Fibroblast of gingiva (primary cell): ENCODE results near the gene TMEM175.

Source experiments
- DNase-seq: peaks from one replicate; pipeline ENCODE4 v3.0.0-alpha.2; 2011; ENCODE audit warnings: low read depth

Gene TMEM175

GRCh38 chr4:899556-899906 lies 32.7 kb upstream of the TMEM175 start:
- DNase-seq, result no peak

DNA sequence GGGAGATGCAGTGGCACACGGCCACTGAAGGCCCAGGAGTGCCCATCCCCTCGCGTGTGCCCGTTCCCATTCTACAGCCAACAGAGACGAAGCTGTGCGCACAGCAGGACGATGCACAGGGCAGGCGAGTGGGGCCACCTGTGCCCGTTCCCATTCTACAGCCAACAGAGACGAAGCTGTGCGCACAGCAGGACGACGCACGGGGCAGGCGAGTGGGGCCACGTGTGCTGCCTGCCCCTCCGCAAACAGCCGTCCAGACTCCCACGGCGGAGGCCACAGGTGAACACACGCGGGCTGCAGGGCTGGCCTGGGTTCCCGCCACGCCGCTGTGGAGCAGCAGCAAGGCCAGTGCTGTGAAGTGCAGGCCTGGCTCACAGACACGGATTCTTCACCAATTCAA lies 32.2 kb upstream of the TMEM175 start:
- DNase-seq, result no peak

- no peak for DNase-seq
Measured at GRCh38 chr4:900721-901120, 31.5 kb upstream of the TMEM175 start.

DNA sequence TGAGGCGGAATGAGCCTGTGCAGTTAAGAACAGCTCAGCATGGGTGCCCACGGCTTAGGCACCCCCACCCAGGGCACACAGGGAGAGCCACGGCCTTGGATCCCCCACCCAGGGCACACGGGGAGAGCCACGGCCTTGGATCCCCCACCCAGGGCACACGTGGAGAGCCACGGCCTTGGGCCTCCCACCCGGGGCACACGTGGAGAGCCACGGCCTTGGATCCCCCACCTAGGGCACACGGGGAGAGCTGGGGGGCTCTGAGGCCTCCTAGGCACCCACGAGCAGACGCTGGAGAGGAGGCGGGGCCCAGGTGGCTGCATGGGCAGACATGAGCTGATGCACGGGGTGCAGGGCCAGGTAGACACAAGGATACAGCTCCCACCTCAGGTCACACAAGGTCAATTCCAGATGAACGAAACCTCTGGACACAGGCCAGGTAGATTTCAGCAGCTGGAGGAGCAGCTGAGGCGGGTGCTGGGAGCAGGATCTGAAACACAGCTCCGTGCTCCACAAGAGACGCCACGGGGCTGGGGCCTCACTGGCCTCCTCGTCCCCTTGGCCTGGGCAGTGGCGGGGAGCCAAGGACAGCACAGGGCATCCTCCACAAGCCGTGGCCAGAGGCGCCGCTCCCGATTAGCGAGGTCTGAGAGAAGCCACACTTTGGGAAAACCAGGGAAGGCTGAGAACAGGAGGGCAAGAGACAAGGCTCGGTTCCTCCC lies 30.9 kb upstream of the TMEM175 start:
- no peak for DNase-seq

GRCh38 chr4:903066-904046 lies 28.9 kb upstream of the TMEM175 start:
- no peak for DNase-seq

- no peak for DNase-seq
Measured at GRCh38 chr4:905485-906338, 26.5 kb upstream of the TMEM175 start.

- DNase-seq, result no peak
Measured at GRCh38 chr4:906339-907102, 25.7 kb upstream of the TMEM175 start.

DNA sequence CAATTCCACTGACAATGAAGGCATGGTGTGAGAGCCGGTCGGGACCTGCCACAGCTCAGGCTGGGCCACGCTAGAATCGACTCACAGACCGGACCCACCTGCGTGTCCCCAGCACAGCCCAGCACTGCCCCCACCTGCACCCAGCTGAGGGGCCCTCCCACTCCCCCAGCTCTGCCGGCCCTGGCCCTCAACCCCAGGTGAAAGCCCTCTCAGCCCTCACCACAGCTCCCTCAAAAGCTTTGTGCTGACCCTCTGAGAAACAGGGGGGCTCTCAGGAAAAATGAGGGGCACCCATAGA lies 25.2 kb upstream of the TMEM175 start:
- no peak for DNase-seq

- DNase-seq, result no peak
Measured at GRCh38 chr4:907691-908425, 24.4 kb upstream of the TMEM175 start.

GRCh38 chr4:909131-909571 lies 23.1 kb upstream of the TMEM175 start:
- no peak for DNase-seq

- no peak for DNase-seq
Measured at GRCh38 chr4:909821-910220, 22.4 kb upstream of the TMEM175 start.

DNA sequence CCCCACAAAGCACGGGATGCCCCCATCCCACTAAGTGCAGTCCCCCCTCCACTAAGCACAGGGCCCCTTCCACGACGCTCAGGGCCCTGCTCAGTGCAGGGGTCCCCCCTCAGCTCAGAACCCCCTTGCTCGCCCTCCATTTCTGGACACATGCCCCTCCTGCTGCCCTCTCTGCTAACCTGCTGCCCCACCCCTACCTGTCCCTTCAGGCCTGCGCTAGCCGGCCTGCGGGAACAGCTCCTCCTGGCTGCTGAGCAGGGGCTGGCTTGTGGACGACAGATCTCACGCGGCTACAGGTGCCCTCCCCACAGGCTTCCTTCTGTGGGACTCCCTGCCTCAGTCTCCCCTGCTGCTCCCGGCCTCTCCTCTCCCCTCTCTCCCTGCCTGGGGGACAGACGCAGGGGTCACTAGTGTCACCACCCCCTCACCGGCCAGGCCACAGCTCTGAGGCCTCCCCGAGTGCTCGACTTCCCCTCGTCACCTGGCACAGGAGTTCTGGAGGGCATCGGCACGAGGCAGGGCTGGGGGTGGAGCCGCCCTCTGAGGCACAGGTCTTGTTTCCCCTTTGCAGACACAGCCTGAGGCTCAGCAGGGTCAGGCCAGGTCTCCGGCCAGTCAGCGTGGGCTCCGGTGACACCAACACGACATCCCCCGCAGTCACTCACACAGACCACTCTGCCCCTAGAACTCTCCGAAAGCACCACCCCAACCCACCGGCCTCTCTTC lies 21.7 kb upstream of the TMEM175 start:
- no peak for DNase-seq

- no peak for DNase-seq
Measured at GRCh38 chr4:911221-911751, 21.0 kb upstream of the TMEM175 start.

DNA sequence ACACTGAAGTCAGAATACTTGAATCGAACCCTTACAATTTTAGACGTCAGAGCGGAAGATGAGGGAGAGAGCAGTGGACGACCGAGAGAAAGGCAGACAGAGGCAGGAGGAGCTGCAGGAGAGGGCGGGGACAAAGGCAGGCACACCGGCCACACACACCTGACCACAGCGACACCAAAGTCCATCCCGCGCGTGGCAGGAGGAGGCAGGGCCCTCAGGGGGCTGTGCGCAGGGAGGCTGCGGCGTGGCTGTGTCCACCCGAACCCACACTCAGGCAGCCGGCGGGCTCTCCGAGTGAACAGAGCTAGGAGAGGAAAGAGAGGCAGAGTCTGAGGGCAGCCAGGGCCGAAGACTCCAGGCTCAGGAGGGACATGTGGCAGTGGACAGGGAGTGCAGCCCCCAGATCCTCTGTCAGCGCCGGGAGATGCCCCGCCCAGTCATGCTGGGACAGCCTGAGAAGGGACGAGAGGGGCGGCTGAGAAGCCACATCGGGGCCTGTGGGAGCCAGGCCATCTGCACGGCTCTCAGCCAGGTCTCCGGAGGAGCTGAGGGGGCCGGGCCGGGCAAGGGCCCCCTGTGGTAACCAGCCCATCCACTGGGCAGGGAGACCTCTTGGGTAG lies 20.3 kb upstream of the TMEM175 start:
- DNase-seq, result no peak

GRCh38 chr4:912548-913279 lies 19.5 kb upstream of the TMEM175 start:
- no peak for DNase-seq

DNA sequence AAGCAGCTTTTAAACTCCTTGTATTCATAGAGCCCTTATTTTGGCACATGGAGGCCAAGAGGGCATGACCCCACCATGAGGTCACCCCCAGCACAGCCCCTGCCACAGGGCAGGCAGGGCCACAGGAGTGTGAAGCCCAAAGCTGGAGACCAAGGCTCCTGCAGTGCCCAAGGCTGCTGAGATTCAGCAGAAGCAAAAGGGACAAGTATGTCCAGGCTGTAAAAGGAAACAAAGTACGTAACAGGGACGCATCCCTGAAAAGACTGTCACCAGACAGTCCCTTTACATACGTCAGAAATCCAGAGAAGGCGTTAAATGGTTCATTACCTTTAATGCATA lies 19.0 kb upstream of the TMEM175 start:
- no peak for DNase-seq

- DNase-seq, result no peak
Measured at GRCh38 chr4:914531-914930, 17.7 kb upstream of the TMEM175 start.

DNA sequence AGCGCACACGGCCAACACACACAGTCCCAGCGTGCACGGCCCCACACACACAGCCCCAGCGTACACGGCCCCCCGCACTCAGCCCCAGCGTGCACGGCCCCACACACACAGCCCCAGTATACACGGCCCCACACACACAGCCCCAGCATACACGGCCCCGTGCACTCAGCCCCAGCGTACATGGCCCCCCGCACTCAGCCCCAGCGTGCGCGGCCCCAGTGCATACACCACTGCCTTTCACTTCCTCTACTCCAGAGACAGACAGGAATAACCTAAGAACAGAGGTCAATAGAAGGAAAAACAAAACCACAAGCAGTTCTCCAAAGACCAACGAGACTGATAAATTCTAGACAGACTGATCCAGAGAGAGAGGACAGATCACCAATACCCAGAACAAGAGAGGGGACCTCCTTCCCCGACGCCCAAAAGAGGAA lies 17.2 kb upstream of the TMEM175 start:
- no peak for DNase-seq

DNA sequence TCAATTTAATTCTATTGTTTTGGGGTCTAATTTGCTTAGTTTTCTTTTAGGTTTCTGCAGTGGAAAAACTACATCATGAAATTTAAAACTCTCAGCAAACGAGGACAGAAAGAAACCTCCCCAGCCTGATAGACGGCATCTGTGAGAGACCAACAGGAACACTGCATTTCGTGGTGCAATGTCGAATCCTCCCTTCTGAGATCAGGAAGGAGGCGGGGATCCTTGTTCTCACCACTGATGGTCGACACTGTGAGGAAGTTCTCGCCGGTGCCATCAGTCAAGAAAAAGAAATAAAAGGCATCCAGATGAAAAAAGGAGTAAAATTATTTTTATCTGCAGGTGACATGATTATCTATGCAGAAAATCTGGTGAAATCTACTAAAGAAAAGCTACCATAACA lies 16.7 kb upstream of the TMEM175 start:
- no peak for DNase-seq
